Kidney (tissue), 14 donors: Measurements from ENCODE around the gene ACP7. TPM values are rescaled to one million over a fixed set of nuclear protein-coding genes. Genes with fewer than 3 reads are reported as not detected.

Experiments
- DNase-seq, 5 donors: peaks; one replicate each; pipeline ENCODE4 v3.0.0-alpha.2; 2013 to 2020
- FAIRE-seq: peaks from 2 replicates; lab custom pipeline; 2012; peaks lifted over from hg19 to GRCh38; lab: Jason Lieb, UNC
- H3K27ac ChIP-seq, 2 donors: one replicate each; pipeline ENCODE4 v1.7.0; 2013; ENCODE audit warnings: low read depth in 2 of 2, low read length in 2 of 2, inconsistent platforms in 1 of 2
- H3K27me3 ChIP-seq: one replicate; pipeline ENCODE4 v1.7.1; 2013; ENCODE audit warnings: low read length, inconsistent platforms; ENCODE audit not compliant: control insufficient read depth, insufficient read depth
- H3K36me3 ChIP-seq, 3 donors: one replicate each; pipeline versions ENCODE4 v1.7.0 to v1.7.1; 2013; ENCODE audit warnings: low read length in 3 of 3, control low read depth in 1 of 3, inconsistent platforms in 1 of 3; ENCODE audit not compliant: insufficient read depth in 3 of 3, control insufficient read depth in 2 of 3
- H3K4me1 ChIP-seq, 3 donors: one replicate each; pipeline versions ENCODE4 v1.7.0 to v1.7.1; 2013; ENCODE audit warnings: low read length in 3 of 3, inconsistent platforms in 1 of 3, low read depth in 1 of 3; ENCODE audit not compliant: control insufficient read depth in 2 of 3, insufficient read depth in 2 of 3
- H3K4me3 ChIP-seq, 3 donors: one replicate each; pipeline versions ENCODE4 v1.7.0 to v1.8.1; 2013; ENCODE audit warnings: low read length in 3 of 3, control low read depth in 1 of 3, inconsistent platforms in 1 of 3
- H3K9ac ChIP-seq, 3 donors: one replicate each; pipeline versions ENCODE4 v1.7.0 to v1.7.1; 2013; ENCODE audit warnings: low read length in 3 of 3, control low read depth in 1 of 3, inconsistent platforms in 1 of 3
- H3K9me3 ChIP-seq, 3 donors: one replicate each; pipeline versions ENCODE4 v1.7.0 to v1.7.1; 2013; ENCODE audit warnings: low read length in 3 of 3, control low read depth in 1 of 3, inconsistent platforms in 1 of 3; ENCODE audit not compliant: control insufficient read depth in 2 of 3, insufficient read depth in 1 of 3
- intact Hi-C: fragments of 100-400 bp; cut with DNase I; formaldehyde crosslinking; loops from one replicate; pipeline ENCODE4 v1.11.1; 2022
- polyA plus RNA-seq: library from polyadenylated mRNA; stranded (reverse); fragments of 350-450 nt; fragmentation: Illumina TruSeq; extraction: RNeasy Lipid Tissue Mini Kit (QIAGEN cat#74804); gene quantifications from one replicate; pipeline ENCODE4 v1.2.3, GENCODE V29; 2014; ENCODE audit warnings: low read depth, low replicate concordance; ENCODE audit not compliant: insufficient read depth
- total RNA-seq: library from RNA; stranded (reverse); fragmentation: NEBNext Ultra II Directional; extraction: Animal tissue kit (Norgen Biotek cat#: 25700); gene quantifications from one replicate; pipeline ENCODE4 v1.2.1, GENCODE V29; 2021
- TF ChIP-seq, protein P1 (sequence below): IDR thresholded peaks from 3 replicates; pipeline ENCODE4 v1.5.1; 2012; ENCODE audit warnings: mild to moderate bottlenecking, moderate library complexity, borderline replicate concordance; ENCODE audit not compliant: insufficient read depth; ENCODE audit errors: extremely low read depth
- donor health status: control.
- donor health status: control.
- donor health status: control.
- donor health status: control.
- donor health status: control.
- donor health status: DM: yes; HTN: yes; CAD: no.
- donor health status: Normal renal cell carcinoma (clear cell type).

The ACP7 gene
- total and polyA plus RNA-seq, 2 donors from 2014 or later = 0.13 TPM; not detected in 1

DNA sequence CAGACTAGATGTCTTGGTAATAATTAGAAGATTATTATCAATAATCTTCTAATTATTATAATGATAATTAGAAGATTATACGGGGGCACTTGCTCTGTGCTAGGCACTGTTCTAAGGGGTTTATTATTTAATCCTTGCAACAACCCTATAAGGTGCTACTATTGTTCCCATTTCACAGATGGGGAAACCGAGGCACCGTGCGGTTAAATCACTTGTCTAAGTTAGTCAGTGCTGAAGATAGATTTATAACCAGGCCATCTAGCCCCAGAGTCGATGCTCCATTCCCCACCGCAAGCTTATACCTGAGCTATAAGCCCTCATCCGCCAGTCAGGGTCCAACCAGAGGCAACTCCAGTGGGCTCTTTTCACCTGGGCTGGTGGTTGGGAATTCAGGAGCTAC lies 2.0 kb upstream of the ACP7 start:
- peaks cover 8% of the 10 kb centered on the region for H3K27me3 ChIP-seq
- no peak for DNase-seq
- intact Hi-C loops = no loop called here
- TF ChIP-seq, protein P1, sequence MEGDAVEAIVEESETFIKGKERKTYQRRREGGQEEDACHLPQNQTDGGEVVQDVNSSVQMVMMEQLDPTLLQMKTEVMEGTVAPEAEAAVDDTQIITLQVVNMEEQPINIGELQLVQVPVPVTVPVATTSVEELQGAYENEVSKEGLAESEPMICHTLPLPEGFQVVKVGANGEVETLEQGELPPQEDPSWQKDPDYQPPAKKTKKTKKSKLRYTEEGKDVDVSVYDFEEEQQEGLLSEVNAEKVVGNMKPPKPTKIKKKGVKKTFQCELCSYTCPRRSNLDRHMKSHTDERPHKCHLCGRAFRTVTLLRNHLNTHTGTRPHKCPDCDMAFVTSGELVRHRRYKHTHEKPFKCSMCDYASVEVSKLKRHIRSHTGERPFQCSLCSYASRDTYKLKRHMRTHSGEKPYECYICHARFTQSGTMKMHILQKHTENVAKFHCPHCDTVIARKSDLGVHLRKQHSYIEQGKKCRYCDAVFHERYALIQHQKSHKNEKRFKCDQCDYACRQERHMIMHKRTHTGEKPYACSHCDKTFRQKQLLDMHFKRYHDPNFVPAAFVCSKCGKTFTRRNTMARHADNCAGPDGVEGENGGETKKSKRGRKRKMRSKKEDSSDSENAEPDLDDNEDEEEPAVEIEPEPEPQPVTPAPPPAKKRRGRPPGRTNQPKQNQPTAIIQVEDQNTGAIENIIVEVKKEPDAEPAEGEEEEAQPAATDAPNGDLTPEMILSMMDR = no peak
- no peak overlapping the region for H3K4me3 ChIP-seq
- no peak overlapping the region for H3K27ac ChIP-seq
- no peaks in the 10 kb centered on the region for H3K9me3 ChIP-seq
- no peak for FAIRE-seq
- H3K4me1 ChIP-seq = no peaks in the 10 kb centered on the region
- no peak overlapping the region for H3K9ac ChIP-seq
- H3K36me3 ChIP-seq = no peaks in the 10 kb centered on the region

DNA sequence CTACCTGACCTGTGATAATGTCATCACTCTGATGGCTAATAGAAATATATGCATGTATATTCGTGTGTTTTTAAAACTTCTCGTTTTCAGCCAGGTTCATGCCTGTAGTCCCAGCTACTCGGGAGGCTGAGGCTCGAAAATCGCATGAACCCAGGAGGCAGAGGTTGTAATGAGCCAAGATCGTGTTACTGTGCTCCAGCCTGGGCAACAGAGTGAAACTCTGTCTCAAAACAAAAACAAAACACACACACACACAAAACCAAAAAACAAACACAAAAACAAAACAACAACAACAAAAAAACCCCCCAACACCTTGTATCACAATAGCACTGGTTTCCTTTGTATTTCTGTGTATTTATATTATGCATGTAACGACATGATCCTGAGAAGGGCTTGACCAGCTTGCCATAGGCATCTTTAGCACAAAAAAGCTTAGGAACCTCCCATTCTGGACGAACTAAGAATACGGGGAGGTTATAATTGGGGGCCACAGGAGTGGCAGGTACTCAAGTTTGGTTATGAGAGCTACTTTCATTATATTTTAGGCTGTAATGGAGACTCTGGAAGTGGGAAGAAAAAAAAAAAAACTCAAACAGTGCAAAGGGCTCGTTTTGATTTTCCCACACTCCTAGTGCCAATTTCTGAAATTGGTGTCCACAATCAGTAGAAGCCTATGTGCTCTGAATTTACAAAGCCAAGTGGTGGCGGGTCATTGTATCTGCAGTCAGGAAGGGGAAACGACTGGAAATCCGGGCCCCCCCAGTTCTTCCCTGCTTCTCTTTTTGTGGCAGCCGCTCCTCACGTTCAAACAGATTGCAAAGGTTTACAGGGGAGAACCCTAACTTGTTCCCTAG lies 1.2 kb upstream of the ACP7 start:
- Histone ChIP-seq H3K9ac (no peak overlapping the region), H3K4me3 (no peak overlapping the region), H3K27me3 (peaks cover 8% of the 10 kb centered on the region), H3K36me3 (no peaks in the 10 kb centered on the region), H3K4me1 (no peaks in the 10 kb centered on the region), H3K27ac (no peak overlapping the region), H3K9me3 (no peaks in the 10 kb centered on the region)
- TF ChIP-seq, protein P1 = no peak
- FAIRE-seq = no peak
- intact Hi-C loops = no loop called here
- no peak for DNase-seq

DNA sequence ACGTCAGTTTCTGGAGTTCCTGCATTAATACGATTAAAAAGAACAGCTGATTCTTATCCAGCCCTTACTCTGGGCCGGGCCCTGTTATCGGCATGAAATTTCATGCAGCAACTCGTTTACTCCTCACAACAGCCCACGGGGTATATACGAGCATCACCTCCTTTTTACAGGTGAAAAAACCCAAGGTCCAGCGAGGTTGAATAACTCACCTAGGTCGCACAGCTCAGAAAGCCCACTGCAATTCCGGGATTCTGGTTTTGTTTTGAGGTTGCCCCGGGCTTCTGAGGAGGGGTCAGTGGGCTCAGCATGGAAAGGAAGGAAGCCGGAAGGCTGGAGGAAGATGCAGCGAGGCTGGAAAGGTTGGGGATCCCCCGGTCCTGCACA lies 577 bp upstream of the ACP7 start:
- DNase-seq (peak in 1 of 5 donors; percentile 14), FAIRE-seq (no peak)
- H3K36me3 ChIP-seq = no peaks in the 10 kb centered on the region
- H3K4me3 ChIP-seq = no peak overlapping the region
- no peak overlapping the region for H3K27ac ChIP-seq
- intact Hi-C loops = no loop called here
- H3K27me3 ChIP-seq = peaks cover 8% of the 10 kb centered on the region
- H3K9me3 ChIP-seq = no peaks in the 10 kb centered on the region
- no peak overlapping the region for H3K9ac ChIP-seq
- TF ChIP-seq, protein P1 = no peak
- H3K4me1 ChIP-seq = no peaks in the 10 kb centered on the region
